H1 (cell line): ENCODE results near the gene DHRS7C. TPM values are rescaled to one million over a fixed set of nuclear protein-coding genes. Genes with fewer than 3 reads are reported as not detected.

Experiments used
- BRCA1 ChIP-seq: IDR thresholded peaks from 2 replicates; pipeline ENCODE4 v1.6.1; 2012; ENCODE audit warnings: low read depth, low read length, improper control_type of control experiment
- CHD1 ChIP-seq: IDR thresholded peaks from 2 replicates; pipeline ENCODE4 v1.6.1; 2012; ENCODE audit warnings: low read depth, low read length, improper control_type of control experiment
- CHD7 ChIP-seq: fragments of 300-600 bp; sonication (generic); IDR thresholded peaks from 2 replicates; pipeline ENCODE4 v1.7.1; 2012; ENCODE audit warnings: low read length, moderate library complexity, mild to moderate bottlenecking, inconsistent platforms; ENCODE audit not compliant: insufficient replicate concordance
- CREB1 ChIP-seq: IDR thresholded peaks from 2 replicates; pipeline ENCODE4 v1.6.1; 2012; ENCODE audit warnings: inconsistent platforms
- CTCF ChIP-seq, 3 experiments: IDR thresholded peaks; 1 replicate in 2 of 3; 2 replicates in 1 of 3; pipeline versions ENCODE4 v1.5.1 to v1.6.1; 2011; ENCODE audit warnings: low read length in 3 of 3, mild to moderate bottlenecking in 3 of 3, inconsistent platforms in 2 of 3, low read depth in 1 of 3, moderate library complexity in 1 of 3; ENCODE audit not compliant: insufficient read depth in 1 of 3; ENCODE audit errors: control extremely low read depth in 1 of 3
- EGR1 ChIP-seq: IDR thresholded peaks from 2 replicates; pipeline ENCODE4 v1.6.1; 2011; ENCODE audit warnings: low read depth, low read length, borderline replicate concordance
- KDM5A ChIP-seq: fragments of 200-600 bp; IDR thresholded peaks from 2 replicates; pipeline ENCODE4 v1.7.1; 2012; ENCODE audit warnings: mild to moderate bottlenecking, low read length, inconsistent platforms, mixed read lengths
- TAF7 ChIP-seq: optimal IDR thresholded peaks from 2 replicates; pipeline ENCODE3; 2011; ENCODE audit warnings: low read depth, mild to moderate bottlenecking, inconsistent platforms, low read length, moderate library complexity, borderline replicate concordance
- polyA plus RNA-seq, 7 experiments: library from polyadenylated mRNA; depleted of rRNA in 3 of 7; stranded (reverse) in 5 of 7; unstranded in 2 of 7; fragments of >200 nt in 5 of 7; fragments of 200-250 nt in 2 of 7; gene quantifications; 1 replicate in 5 of 7; 2 replicates in 1 of 7; 4 replicates in 1 of 7; pipeline versions ENCODE4 v1.2.1 to v1.2.3, GENCODE V29; 2011 to 2013; ENCODE audit warnings: missing spikeins in 2 of 7, mixed read lengths in 2 of 7
- total RNA-seq: library from RNA; stranded (reverse); fragmentation: NEBNext Ultra II Directional; extraction: Animal tissue kit (Norgen Biotek cat#: 25700); gene quantifications from 2 replicates; pipeline ENCODE4 v1.2.1, GENCODE V29; 2021

The DHRS7C gene
- total and polyA plus RNA-seq, 2 of the 8 experiments (the other 6 are each of a cell fraction or from before 2014, with no cell fraction given): not detected

DNA sequence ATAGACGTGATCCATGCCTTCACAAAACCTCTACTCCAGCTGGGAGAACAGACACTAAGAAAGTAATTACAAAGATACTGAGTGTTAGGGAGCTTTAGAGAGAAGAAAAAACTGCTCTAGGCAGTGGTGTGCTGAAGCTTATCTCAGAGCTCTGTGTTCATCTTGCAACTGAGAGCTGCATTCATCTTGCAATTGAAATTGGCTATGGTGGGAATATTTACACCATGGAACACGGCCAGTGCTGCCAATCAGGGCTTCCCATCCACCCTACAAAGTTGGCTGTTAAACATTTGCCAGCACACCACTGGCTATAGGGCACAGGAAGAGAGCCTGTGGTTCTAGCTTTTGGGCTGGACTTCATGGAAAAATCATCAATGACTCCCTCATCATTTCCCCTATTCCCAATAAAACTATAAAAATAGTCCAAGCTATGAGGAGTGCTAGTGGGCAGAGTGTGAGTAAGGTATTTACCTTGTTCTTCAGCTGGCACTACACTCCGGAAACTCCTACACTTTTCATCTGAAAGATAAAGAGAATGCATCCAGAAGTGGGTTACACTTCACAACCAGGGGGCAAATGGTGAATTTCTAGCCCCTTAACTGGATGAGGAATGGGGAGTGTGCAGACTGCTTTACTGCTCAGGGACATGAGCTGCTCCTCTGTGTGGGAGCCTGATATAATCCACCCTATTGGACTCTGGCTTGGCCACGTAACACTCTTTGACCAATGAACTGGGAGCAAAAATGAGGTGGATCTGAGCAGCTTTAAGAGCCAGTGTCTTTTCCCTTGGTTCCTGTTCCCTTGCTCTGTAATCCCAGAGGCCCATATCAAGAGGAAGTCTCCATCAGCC lies 18.9 kb upstream of the DHRS7C start (continued):
- no peak for TF ChIP-seq CHD7
- TF ChIP-seq KDM5A: no peak
- no peak for TF ChIP-seq CTCF (IDR thresholded peaks at IDR 0.05; ENCODE audit: control extremely low read depth in 1 of 3, insufficient read depth in 1 of 3, low read depth in 1 of 3, low read length in 3 of 3)
- no peak for TF ChIP-seq CHD1
- no peak for TF ChIP-seq TAF7
- no peak for TF ChIP-seq BRCA1
- no peak for TF ChIP-seq EGR1
- no peak for TF ChIP-seq CREB1
